Nephron (organoid): Measurements from ENCODE around the gene KLRC1.
"Not testable (repeated sequence)": the region's sequence is repeated elsewhere in the genome, so short reads cannot be mapped to it uniquely, and the experiment has no call there.

ENCODE experiments used
- H3K27ac Mint-ChIP-seq, 3 experiments: 2 replicates each; pipeline ENCODE4 v1.8.0; 2020; ENCODE audit warnings: mixed read lengths in 3 of 3, mild to moderate bottlenecking in 2 of 3, moderate library complexity in 1 of 3
- H3K27me3 Mint-ChIP-seq: 2 replicates; pipeline ENCODE4 v1.8.0; 2021; ENCODE audit warnings: low read depth, mild to moderate bottlenecking, moderate library complexity, mixed read lengths
- H3K36me3 Mint-ChIP-seq: 2 replicates; pipeline ENCODE4 v1.8.0; 2020; ENCODE audit warnings: low read depth, mixed read lengths
- H3K4me1 Mint-ChIP-seq: 2 replicates; pipeline ENCODE4 v1.8.0; 2020; ENCODE audit warnings: mixed read lengths
- H3K4me3 Mint-ChIP-seq, 3 experiments: 2 replicates each; pipeline ENCODE4 v1.8.0; 2020; ENCODE audit warnings: mild to moderate bottlenecking in 3 of 3, mixed read lengths in 3 of 3, moderate library complexity in 2 of 3
- H3K9me3 Mint-ChIP-seq: 2 replicates; pipeline ENCODE4 v1.8.0; 2020; ENCODE audit warnings: mixed read lengths
- TF ChIP-seq, protein P1 (sequence below), 3 experiments: fragments of 200-600 bp; sonication (generic); IDR thresholded peaks; one replicate each; pipeline ENCODE4 v1.5.0; 2021; ENCODE audit warnings: antibody characterized with exemption in 3 of 3; ENCODE audit not compliant: unreplicated experiment in 3 of 3

The KLRC1 gene

GRCh38 chr12:10448236-10448635 is 4.9 kb downstream of the KLRC1 start:
- TF ChIP-seq, protein P1, sequence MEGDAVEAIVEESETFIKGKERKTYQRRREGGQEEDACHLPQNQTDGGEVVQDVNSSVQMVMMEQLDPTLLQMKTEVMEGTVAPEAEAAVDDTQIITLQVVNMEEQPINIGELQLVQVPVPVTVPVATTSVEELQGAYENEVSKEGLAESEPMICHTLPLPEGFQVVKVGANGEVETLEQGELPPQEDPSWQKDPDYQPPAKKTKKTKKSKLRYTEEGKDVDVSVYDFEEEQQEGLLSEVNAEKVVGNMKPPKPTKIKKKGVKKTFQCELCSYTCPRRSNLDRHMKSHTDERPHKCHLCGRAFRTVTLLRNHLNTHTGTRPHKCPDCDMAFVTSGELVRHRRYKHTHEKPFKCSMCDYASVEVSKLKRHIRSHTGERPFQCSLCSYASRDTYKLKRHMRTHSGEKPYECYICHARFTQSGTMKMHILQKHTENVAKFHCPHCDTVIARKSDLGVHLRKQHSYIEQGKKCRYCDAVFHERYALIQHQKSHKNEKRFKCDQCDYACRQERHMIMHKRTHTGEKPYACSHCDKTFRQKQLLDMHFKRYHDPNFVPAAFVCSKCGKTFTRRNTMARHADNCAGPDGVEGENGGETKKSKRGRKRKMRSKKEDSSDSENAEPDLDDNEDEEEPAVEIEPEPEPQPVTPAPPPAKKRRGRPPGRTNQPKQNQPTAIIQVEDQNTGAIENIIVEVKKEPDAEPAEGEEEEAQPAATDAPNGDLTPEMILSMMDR (IDR thresholded peaks at IDR 0.05; ENCODE audit: unreplicated experiment in 3 of 3) = no peak
- Mint-ChIP-seq H3K9me3 (no peaks in the 10 kb centered on the region), H3K27ac (no peak overlapping the region), H3K36me3 (no peaks in the 10 kb centered on the region), H3K27me3 (no peaks in the 10 kb centered on the region), H3K4me3 (no peak overlapping the region), H3K4me1 (no peaks in the 10 kb centered on the region)

- H3K36me3 Mint-ChIP-seq, H3K27me3 Mint-ChIP-seq, H3K4me1 Mint-ChIP-seq, H3K9me3 Mint-ChIP-seq, H3K4me3 Mint-ChIP-seq, H3K27ac Mint-ChIP-seq: not testable (repeated sequence)
Observed at GRCh38 chr12:10446052-10446451, 7.1 kb downstream of the KLRC1 start.

- not testable (repeated sequence) for H3K27ac Mint-ChIP-seq, H3K4me3 Mint-ChIP-seq, H3K27me3 Mint-ChIP-seq, H3K4me1 Mint-ChIP-seq, H3K36me3 Mint-ChIP-seq, H3K9me3 Mint-ChIP-seq
Observed at GRCh38 chr12:10441144-10441543, 12.0 kb downstream of the KLRC1 start.

GRCh38 chr12:10439608-10440274 is 13.4 kb downstream of the KLRC1 start:
- H3K36me3 Mint-ChIP-seq, H3K27ac Mint-ChIP-seq, H3K4me1 Mint-ChIP-seq, H3K27me3 Mint-ChIP-seq, H3K4me3 Mint-ChIP-seq, H3K9me3 Mint-ChIP-seq: not testable (repeated sequence)

GRCh38 chr12:10437601-10438000 is 15.6 kb downstream of the KLRC1 start:
- H3K9me3 Mint-ChIP-seq, H3K4me3 Mint-ChIP-seq, H3K27ac Mint-ChIP-seq, H3K4me1 Mint-ChIP-seq, H3K27me3 Mint-ChIP-seq, H3K36me3 Mint-ChIP-seq: not testable (repeated sequence)

DNA sequence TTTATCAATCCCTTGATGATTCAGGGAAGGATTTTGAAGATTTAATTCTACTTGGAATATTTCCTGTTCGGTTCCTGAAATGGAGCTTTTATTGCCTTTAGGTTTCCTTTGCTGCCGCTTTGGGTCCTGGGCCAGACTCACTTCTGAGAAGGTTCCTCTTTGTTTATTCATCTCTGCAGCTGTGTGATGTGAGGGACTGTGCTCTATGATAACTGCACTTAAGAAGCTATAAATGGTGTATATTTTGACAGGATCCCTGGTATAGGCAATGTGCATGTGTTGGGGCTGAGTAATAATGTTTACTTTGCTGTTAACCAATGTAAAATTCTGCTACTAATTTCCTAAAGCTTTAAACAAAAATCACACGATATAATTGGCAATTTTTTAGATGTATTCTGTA is 17.4 kb downstream of the KLRC1 start, which contains the start of gene KLRC2:
Gene KLRC2, minus strand, starts transcription at position 195 of the 400 bp plus-strand sequence. Its CDS starts 24 bp downstream, at position 171.
- not testable (repeated sequence) for H3K4me3 Mint-ChIP-seq, H3K9me3 Mint-ChIP-seq, H3K27me3 Mint-ChIP-seq, H3K36me3 Mint-ChIP-seq, H3K27ac Mint-ChIP-seq, H3K4me1 Mint-ChIP-seq

- H3K36me3 Mint-ChIP-seq, H3K9me3 Mint-ChIP-seq, H3K4me1 Mint-ChIP-seq, H3K27ac Mint-ChIP-seq, H3K4me3 Mint-ChIP-seq, H3K27me3 Mint-ChIP-seq: not testable (repeated sequence)
Observed at GRCh38 chr12:10430623-10431022, 22.6 kb downstream of the KLRC1 start.

GRCh38 chr12:10425938-10426337 is 27.2 kb downstream of the KLRC1 start:
- not testable (repeated sequence) for H3K36me3 Mint-ChIP-seq, H3K4me1 Mint-ChIP-seq, H3K9me3 Mint-ChIP-seq, H3K4me3 Mint-ChIP-seq, H3K27me3 Mint-ChIP-seq, H3K27ac Mint-ChIP-seq

DNA sequence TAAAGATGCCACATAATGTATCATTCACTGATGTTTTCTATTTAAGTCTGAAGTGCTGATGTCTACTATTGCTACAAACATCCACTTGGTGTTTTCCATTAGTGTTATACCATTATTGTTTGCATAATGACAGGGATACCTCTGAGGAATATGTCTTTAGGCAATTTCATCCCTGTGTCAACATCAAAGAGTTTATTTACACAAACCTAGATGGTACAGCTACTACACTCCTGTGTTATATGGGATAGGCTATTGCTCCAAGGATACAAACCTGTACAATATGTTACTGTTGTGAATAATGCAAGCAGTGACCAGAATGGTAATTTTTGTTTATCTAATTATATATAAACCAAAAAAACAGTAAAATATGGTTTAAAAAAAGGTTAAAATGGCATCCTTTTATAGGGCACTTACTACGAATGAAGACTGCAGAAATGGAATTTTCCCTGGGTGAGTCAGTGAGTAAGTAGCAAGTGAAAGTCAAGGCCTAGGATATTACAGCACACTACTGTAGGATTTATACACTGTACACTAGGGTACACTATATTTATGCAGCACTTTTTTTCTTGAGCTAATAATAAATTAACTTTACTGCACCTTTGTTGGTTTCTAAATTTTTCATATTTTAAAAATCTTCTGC is 28.8 kb downstream of the KLRC1 start:
- H3K9me3 Mint-ChIP-seq, H3K27me3 Mint-ChIP-seq, H3K27ac Mint-ChIP-seq, H3K36me3 Mint-ChIP-seq, H3K4me1 Mint-ChIP-seq, H3K4me3 Mint-ChIP-seq: not testable (repeated sequence)

DNA sequence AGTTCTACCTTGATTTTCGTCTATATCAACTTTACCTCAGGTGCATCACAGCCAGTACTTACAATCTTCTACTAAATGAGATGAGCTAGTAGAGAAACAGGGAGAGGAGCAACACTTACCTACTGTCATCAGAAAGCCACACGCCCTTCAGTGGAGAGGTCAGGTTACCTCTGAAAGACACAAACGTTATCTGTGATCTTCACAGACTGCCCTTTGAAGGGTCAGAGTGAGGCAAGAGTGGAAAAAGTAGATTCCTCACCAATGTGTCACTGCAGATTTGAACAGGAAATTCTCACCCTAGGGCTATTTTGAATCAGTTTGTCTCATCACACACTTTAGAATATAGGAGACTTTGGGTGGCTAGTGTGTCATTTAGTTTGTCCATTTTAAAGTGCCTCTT is 31.0 kb downstream of the KLRC1 start:
- H3K27me3 Mint-ChIP-seq, H3K4me3 Mint-ChIP-seq, H3K27ac Mint-ChIP-seq, H3K36me3 Mint-ChIP-seq, H3K4me1 Mint-ChIP-seq, H3K9me3 Mint-ChIP-seq: not testable (repeated sequence)

GRCh38 chr12:10420334-10420733 is 32.8 kb downstream of the KLRC1 start, which contains the start of gene KLRC3:
Gene KLRC3 (minus strand): TSS chr12:10420595. CDS start chr12:10420550, 45 bp downstream.
- H3K27me3 Mint-ChIP-seq, H3K36me3 Mint-ChIP-seq, H3K4me3 Mint-ChIP-seq, H3K9me3 Mint-ChIP-seq, H3K27ac Mint-ChIP-seq, H3K4me1 Mint-ChIP-seq: not testable (repeated sequence)
